ENCODE measurements around the gene KIAA0825. TPM values are rescaled to one million over a fixed set of nuclear protein-coding genes. Genes with fewer than 3 reads are reported as not detected.

Gene KIAA0825
- total and polyA plus RNA-seq, 2 of the 8 experiments (the other 6 are each of a cell fraction or from before 2014, with no cell fraction given), result 0.60 to 1.0 TPM

- no peaks in the 10 kb centered on the region for H3K27me3 ChIP-seq (replicated peaks in 1 of 4; ENCODE audit: control insufficient read depth in 3 of 4, extremely low read depth in 1 of 4, insufficient read depth in 3 of 4, low read length in 3 of 4)
- FAIRE-seq, result no peak
- H4K91ac ChIP-seq (replicated peaks; ENCODE audit: insufficient read length, low read length), result no peak overlapping the region
- H2BK5ac ChIP-seq (ENCODE audit: low read depth, low read length), result no peak overlapping the region
- ChIA-PET POLR2A (ENCODE audit: partially characterized antibody) (no interaction called here), CTCF (ENCODE audit: partially characterized antibody) (no interaction called here)
- H3K79me2 ChIP-seq (ENCODE audit: control insufficient read depth in 1 of 2, insufficient read depth in 2 of 2, low read length in 2 of 2), result peaks cover 0 to 85% of the 10 kb centered on the region in 2 experiments; a peak in 2 of 4 replicates
- H3K4ac ChIP-seq (replicated peaks; ENCODE audit: insufficient read length, low read depth, low read length), result no peak overlapping the region
- no peak overlapping the region for H4K5ac ChIP-seq (ENCODE audit: insufficient read length, low read depth, low read length)
- H3K9me3 ChIP-seq (ENCODE audit: insufficient read depth in 2 of 2, low read depth in 1 of 2, low read length in 1 of 2), result no peaks in the 10 kb centered on the region
- no peak overlapping the region for H3K14ac ChIP-seq (ENCODE audit: insufficient read length)
- no peaks in the 10 kb centered on the region for H3K79me1 ChIP-seq (ENCODE audit: low read depth, low read length)
- no peak for DNase-seq (ENCODE audit: low read depth in 1 of 2, low spot score in 2 of 2)
- H2BK20ac ChIP-seq (ENCODE audit: low read length), result no peak overlapping the region
- no peak overlapping the region for H2AFZ ChIP-seq (ENCODE audit: low read length)
- WGBS, 2 experiments (ENCODE audit: extremely low coverage in 1 of 2, insufficient coverage in 1 of 2, insufficient read length in 1 of 2, insufficient replicate concordance in 2 of 2, low coverage in 1 of 2, low lambda C conversion rate in 2 of 2, missing lambda C conversion rate in 1 of 2), result 92% methylated on average over 1 of the region's 1 CpG; no CpG with 5 or more reads in 1 of the 2 experiments
- no peak overlapping the region for H3K23ac ChIP-seq (ENCODE audit: insufficient read length)
- H3K4me2 ChIP-seq (ENCODE audit: insufficient read depth in 1 of 2, low read depth in 2 of 2, low read length in 2 of 2), result no peak overlapping the region
- no peak overlapping the region for H3K18ac ChIP-seq (ENCODE audit: extremely low read depth, low read length)
- no peak overlapping the region for H2BK120ac ChIP-seq (replicated peaks; ENCODE audit: low read depth, low read length)
- no peak overlapping the region for H2BK12ac ChIP-seq (ENCODE audit: low read depth, low read length)
- no peak overlapping the region for H3K9ac ChIP-seq (replicated peaks in 1 of 4; ENCODE audit: extremely low read depth in 1 of 4, low read depth in 3 of 4, low read length in 3 of 4)
- peaks cover 0 to 3% (median 0%) of the 10 kb centered on the region in 4 experiments; a peak in 3 of 8 replicates for H3K36me3 ChIP-seq (ENCODE audit: control insufficient read depth in 2 of 4, insufficient read depth in 4 of 4, low read length in 3 of 4)
- no peaks in the 10 kb centered on the region; the same call in 1 of the 2 replicates for H3K23me2 ChIP-seq (ENCODE audit: low read depth, low read length)
- H3K56ac ChIP-seq (replicated peaks; ENCODE audit: insufficient read length, low read depth, low read length), result no peak overlapping the region
- peaks cover 2 to 6% (median 5%) of the 10 kb centered on the region in 4 experiments; a peak in 6 of 7 replicates for H3K4me1 ChIP-seq (replicated peaks in 1 of 4; ENCODE audit: control insufficient read depth in 3 of 4, insufficient read depth in 4 of 4, low read length in 3 of 4)
- H2AK5ac ChIP-seq (ENCODE audit: low read depth, low read length), result no peak overlapping the region
- H3K4me3 ChIP-seq (ENCODE audit: extremely low read depth in 1 of 4, insufficient read depth in 2 of 4, low read depth in 3 of 4, low read length in 4 of 4), result no peak overlapping the region
- peaks cover 0 to 5% of the 10 kb centered on the region in 2 experiments for H4K20me1 ChIP-seq (replicated peaks in 1 of 2; ENCODE audit: control insufficient read depth in 1 of 2, insufficient read depth in 2 of 2, low read length in 2 of 2)
- no peak overlapping the region for H2BK15ac ChIP-seq (ENCODE audit: low read length)
- H3K27ac ChIP-seq (ENCODE audit: low read depth, low read length), result no peak overlapping the region
- TF ChIP-seq TCF12 (IDR thresholded peaks at IDR 0.05; ENCODE audit: low read depth, low read length), result no peak
- TF ChIP-seq HDAC6 (IDR thresholded peaks at IDR 0.05; ENCODE audit: low read depth, low read length), result no peak
- TF ChIP-seq TEAD4 (IDR thresholded peaks at IDR 0.05; ENCODE audit: low read depth, low read length), result no peak
- no peak for TF ChIP-seq JUND (IDR thresholded peaks at IDR 0.05; ENCODE audit: low read length)
- no peak overlapping the region for H4K8ac ChIP-seq (ENCODE audit: extremely low read depth, insufficient read depth, low read length)
Measured at GRCh38 chr5:94276751-94277150, 341.7 kb downstream of the KIAA0825 start.
